ENCODE data around the gene RELCH.

- TF ChIP-seq EP300 (IDR thresholded peaks at IDR 0.05), result no peak
- TF ChIP-seq CTCF (IDR thresholded peaks at IDR 0.05), result no peak
Observed at GRCh38 chr18:62285281-62285680, 98.2 kb downstream of the RELCH start.

Measured in stomach (tissue), 4 donors.